ENCODE measurements around the gene CENPP.

GRCh38 chr9:92648474-92648971, 322.8 kb downstream of the CENPP start:
- TF ChIP-seq CTCF (IDR thresholded peaks at IDR 0.05; ENCODE audit: insufficient read depth, low read depth, low read length) = no peak
- no peak for TF ChIP-seq EZH2 (IDR thresholded peaks at IDR 0.05; ENCODE audit: insufficient read depth, low read length)

Data from astrocyte (in vitro differentiated cells and primary cell).